ENCODE results near the gene ARF6. TPM values are rescaled to one million over a fixed set of nuclear protein-coding genes. Genes with fewer than 3 reads are reported as not detected.
"Not testable (repeated sequence)": the region's sequence is repeated elsewhere in the genome, so short reads cannot be mapped to it uniquely, and the experiment has no call there.

ARF6 gene
- total RNA-seq, 1 donor from 2014 or later = 154 TPM

GRCh38 chr14:49863487-49864281, 29.2 kb upstream of the ARF6 start:
- intact Hi-C loops (cut with micrococcal nuclease) = loop anchor here (1.0 to 10.0 kb wide), 6 partner anchors 30 to 961 kb away; partner anchors contain the start of genes ARF6, DMAC2L, L2HGDH and SOS2
- peak; percentile 78 for DNase-seq
- no peak overlapping the region for H3K27ac Mint-ChIP-seq
- H3K4me1 Mint-ChIP-seq = peaks cover 26% of the 10 kb centered on the region
- H3K4me3 Mint-ChIP-seq = no peak overlapping the region
- no peaks in the 10 kb centered on the region for H3K9me3 Mint-ChIP-seq
- peaks cover 4% of the 10 kb centered on the region for H3K27me3 Mint-ChIP-seq
- peaks cover 3% of the 10 kb centered on the region for H3K36me3 Mint-ChIP-seq (ENCODE audit: low read depth)

DNA sequence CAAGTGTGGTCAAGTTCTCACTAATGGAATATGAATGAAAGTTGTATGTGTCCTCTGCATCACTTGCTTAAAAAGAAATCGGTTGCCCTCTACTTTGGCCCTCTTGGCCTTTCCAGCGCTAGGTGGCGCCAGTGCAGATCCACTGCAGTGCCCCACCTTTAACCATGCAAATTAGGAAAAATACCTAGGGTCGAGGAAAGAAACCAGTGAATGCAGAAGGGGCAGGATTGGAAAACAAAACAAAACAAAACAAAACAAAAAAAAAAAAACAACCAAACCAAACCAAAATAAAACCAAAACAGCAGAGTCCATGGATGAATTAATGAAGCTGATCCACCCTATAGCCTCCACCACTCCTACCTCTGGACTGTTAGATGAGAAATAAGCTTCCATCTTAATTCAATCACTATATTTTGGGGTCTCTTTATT, 27.4 kb upstream of the ARF6 start:
- peak; percentile 94 for DNase-seq
- Mint-ChIP-seq H3K27ac (no peak overlapping the region), H3K36me3 (ENCODE audit: low read depth) (peaks cover 3% of the 10 kb centered on the region), H3K9me3 (no peaks in the 10 kb centered on the region), H3K27me3 (peaks cover 4% of the 10 kb centered on the region), H3K4me1 (peaks cover 33% of the 10 kb centered on the region), H3K4me3 (no peak overlapping the region)
- intact Hi-C loops (cut with micrococcal nuclease) = loop anchor here (1.0 to 10.0 kb wide), 3 partner anchors 197 to 959 kb away; partner anchors contain the start of gene MAP4K5

DNA sequence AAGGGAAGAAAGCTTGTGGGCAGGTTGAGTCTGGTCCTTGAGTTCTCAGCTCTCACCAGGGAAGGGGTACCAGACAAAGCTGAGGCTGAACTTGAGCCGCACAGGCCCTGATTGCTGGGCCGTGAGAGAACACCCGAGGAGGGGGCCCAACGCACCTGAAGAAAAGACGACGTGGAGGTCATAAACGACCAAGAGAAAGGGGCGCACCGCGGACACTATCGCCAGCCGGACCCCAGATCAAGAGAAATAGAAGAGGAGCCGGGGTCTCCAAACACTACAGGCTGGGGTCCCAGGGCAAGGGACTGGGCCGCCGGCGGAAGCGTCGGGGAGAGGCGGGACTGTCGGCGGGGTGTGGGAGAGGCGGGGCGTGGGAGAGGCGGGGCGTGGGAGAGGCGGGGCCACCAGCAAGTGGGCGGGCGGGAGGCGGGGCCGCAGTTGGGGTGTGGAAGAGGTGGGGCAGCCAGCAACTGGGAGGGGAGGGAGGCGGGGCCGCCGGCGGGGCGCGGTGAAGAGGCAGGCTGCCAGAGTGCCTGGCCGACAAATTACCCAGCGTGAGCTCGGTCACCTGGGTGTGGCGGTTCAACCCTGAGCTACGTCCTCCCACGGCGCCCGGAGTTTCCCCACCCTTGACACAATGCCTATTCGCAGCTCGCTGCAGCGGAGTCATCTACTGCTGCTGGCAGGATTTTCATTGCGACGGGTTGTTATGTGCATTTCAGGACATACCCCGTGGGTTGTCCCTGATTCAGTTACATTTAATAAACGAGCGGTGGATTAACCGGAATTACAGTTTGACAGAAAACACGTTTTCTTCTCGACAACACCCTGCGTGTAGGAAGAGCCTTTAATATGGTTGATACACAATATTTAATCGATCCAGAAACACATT, 24.8 kb upstream of the ARF6 start:
- H3K9me3 Mint-ChIP-seq = no peaks in the 10 kb centered on the region
- peak overlapping the region; percentile 97 for H3K27ac Mint-ChIP-seq
- H3K4me1 Mint-ChIP-seq = peaks cover 23% of the 10 kb centered on the region
- peak overlapping the region; percentile 99 for H3K4me3 Mint-ChIP-seq
- H3K36me3 Mint-ChIP-seq (ENCODE audit: low read depth) = peaks cover 2% of the 10 kb centered on the region
- peak; percentile 98 for DNase-seq
- no peaks in the 10 kb centered on the region for H3K27me3 Mint-ChIP-seq
- intact Hi-C loops (cut with micrococcal nuclease) = loop anchor here (1.0 to 10.0 kb wide), 8 partner anchors 11 to 957 kb away; partner anchors contain the start of genes MAP4K5 and VCPKMT

GRCh38 chr14:49868720-49869114, 24.2 kb upstream of the ARF6 start:
- H3K4me3 Mint-ChIP-seq = peak overlapping the region; percentile 99
- H3K36me3 Mint-ChIP-seq (ENCODE audit: low read depth) = peaks cover 2% of the 10 kb centered on the region
- H3K27ac Mint-ChIP-seq = peak overlapping the region; percentile 97
- no peak for DNase-seq
- no peaks in the 10 kb centered on the region for H3K9me3 Mint-ChIP-seq
- H3K4me1 Mint-ChIP-seq = peaks cover 23% of the 10 kb centered on the region
- intact Hi-C loops (cut with micrococcal nuclease) = loop anchor here (1.0 to 10.0 kb wide), 8 partner anchors 11 to 956 kb away; partner anchors contain the start of genes MAP4K5 and VCPKMT
- H3K27me3 Mint-ChIP-seq = no peaks in the 10 kb centered on the region

DNA sequence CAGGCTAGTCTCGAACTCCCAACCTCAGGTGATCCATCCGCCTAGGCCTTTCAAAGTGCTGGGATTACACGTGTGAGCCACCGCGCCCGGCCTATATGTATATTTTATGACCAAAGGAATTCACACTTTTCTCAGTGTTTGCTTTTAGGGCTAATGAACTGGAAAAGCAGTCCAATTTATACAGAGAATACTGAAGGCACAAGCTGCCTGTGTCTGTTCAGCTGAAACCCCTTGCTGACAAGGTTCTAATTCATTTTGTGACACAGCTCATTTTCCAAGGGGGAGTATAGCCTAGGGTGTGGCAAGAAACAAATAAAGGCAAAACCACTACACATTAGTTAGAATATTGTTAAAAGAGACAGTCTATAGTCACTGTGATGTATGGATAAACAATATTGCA, 22.0 kb upstream of the ARF6 start:
- Mint-ChIP-seq H3K27ac (no peak overlapping the region), H3K9me3 (no peaks in the 10 kb centered on the region), H3K4me3 (no peak overlapping the region), H3K36me3 (ENCODE audit: low read depth) (peaks cover 2% of the 10 kb centered on the region), H3K4me1 (peaks cover 23% of the 10 kb centered on the region), H3K27me3 (no peaks in the 10 kb centered on the region)
- intact Hi-C loops (cut with micrococcal nuclease) = no loop called here
- DNase-seq = no peak

GRCh38 chr14:49873548-49873947, 19.3 kb upstream of the ARF6 start:
- H3K27me3 Mint-ChIP-seq; H3K9me3 Mint-ChIP-seq; H3K4me3 Mint-ChIP-seq; H3K27ac Mint-ChIP-seq; H3K36me3 Mint-ChIP-seq (ENCODE audit: low read depth); DNase-seq; intact Hi-C loops (cut with micrococcal nuclease): not testable (repeated sequence)
- peaks cover 14% of the 10 kb centered on the region for H3K4me1 Mint-ChIP-seq

GRCh38 chr14:49875640-49876198, 17.2 kb upstream of the ARF6 start:
- no peak overlapping the region for H3K27ac Mint-ChIP-seq
- H3K9me3 Mint-ChIP-seq = no peaks in the 10 kb centered on the region
- H3K36me3 Mint-ChIP-seq (ENCODE audit: low read depth) = no peaks in the 10 kb centered on the region
- H3K4me1 Mint-ChIP-seq = peaks cover 16% of the 10 kb centered on the region
- H3K27me3 Mint-ChIP-seq = no peaks in the 10 kb centered on the region
- no peak for DNase-seq
- intact Hi-C loops (cut with micrococcal nuclease) = no loop called here
- no peak overlapping the region for H3K4me3 Mint-ChIP-seq

DNA sequence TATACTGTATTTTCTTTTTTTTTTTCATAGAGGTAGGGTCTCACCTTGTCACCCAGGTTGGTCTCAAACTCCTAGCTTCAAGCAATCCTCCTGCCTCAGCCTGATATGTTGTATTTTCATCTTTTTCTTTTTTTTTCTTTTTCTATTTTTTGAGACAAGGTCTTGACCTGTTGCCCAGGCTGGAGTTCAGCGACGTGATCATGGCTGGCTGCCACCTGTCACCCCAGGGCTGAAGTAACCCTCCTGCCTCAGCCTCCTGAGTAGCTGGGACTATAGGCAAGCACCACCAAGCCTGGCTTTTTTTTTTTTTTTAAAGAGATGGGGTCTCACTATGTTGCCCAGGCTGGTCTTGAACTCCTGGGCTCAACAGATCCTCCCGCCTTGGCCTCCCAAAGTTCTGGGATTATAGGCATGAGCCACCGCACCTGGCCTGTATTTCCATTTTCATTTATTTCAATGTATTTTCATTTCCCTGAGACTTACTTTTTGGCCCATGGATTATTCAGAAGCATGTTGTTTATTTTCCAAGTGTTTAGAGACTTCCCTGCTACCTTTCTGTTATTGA, 16.2 kb upstream of the ARF6 start:
- Mint-ChIP-seq H3K27me3 (no peaks in the 10 kb centered on the region), H3K36me3 (ENCODE audit: low read depth) (no peaks in the 10 kb centered on the region), H3K27ac (no peak overlapping the region), H3K4me3 (no peak overlapping the region), H3K4me1 (peaks cover 17% of the 10 kb centered on the region), H3K9me3 (no peaks in the 10 kb centered on the region)
- DNase-seq = no peak
- intact Hi-C loops (cut with micrococcal nuclease) = no loop called here

GRCh38 chr14:49879646-49880204, 13.2 kb upstream of the ARF6 start:
- intact Hi-C loops (cut with micrococcal nuclease) = loop anchor here (1.0 kb wide), 1 partner anchor 11 kb away; no protein-coding TSS in a partner anchor
- peak overlapping the region; percentile 66 for H3K27ac Mint-ChIP-seq
- H3K27me3 Mint-ChIP-seq = no peaks in the 10 kb centered on the region
- peaks cover 25% of the 10 kb centered on the region for H3K4me1 Mint-ChIP-seq
- H3K4me3 Mint-ChIP-seq = no peak overlapping the region
- H3K36me3 Mint-ChIP-seq (ENCODE audit: low read depth) = no peaks in the 10 kb centered on the region
- DNase-seq = peak; percentile 87
- H3K9me3 Mint-ChIP-seq = no peaks in the 10 kb centered on the region

DNA sequence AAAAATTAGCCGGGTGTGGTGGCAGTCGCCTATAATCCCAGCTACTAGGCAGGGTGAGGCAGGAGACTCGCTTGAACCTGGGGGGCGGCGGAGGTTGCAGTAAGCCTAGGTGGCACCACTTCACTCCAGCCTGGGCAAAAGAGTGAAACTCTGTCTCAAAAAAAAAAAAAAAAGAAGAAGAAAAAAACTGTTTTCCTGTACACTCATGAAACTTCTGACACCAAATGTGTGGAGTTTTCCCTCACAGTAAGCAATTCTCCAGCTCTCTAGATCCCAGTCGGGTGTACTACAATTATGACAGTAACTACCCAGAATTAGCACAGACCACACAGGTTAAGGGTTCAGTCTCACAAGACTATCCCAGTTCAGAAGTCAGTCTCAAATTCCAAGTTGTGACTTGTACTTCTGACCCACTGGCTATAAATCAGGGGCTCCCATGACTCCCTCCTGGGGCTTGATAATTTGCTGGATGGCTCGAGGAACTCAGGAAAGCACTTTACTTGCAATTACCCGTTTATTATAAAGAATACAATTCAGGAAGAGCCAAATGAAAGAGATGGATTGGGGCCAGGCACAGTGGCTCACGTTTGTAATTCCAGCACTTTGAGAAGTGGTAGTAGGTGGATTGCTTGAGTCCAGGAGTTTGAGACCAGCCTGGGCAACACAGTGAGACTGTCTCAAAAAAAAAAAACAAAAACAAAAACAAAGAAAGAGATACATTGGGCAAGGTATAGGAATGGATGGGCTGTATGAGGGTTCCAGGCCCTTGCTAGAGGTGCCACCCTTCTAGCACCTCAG, 12.4 kb upstream of the ARF6 start:
- H3K4me1 Mint-ChIP-seq = peaks cover 25% of the 10 kb centered on the region
- no peak for DNase-seq
- no peak overlapping the region for H3K4me3 Mint-ChIP-seq
- no peaks in the 10 kb centered on the region for H3K9me3 Mint-ChIP-seq
- intact Hi-C loops (cut with micrococcal nuclease) = no loop called here
- H3K36me3 Mint-ChIP-seq (ENCODE audit: low read depth) = no peaks in the 10 kb centered on the region
- no peaks in the 10 kb centered on the region for H3K27me3 Mint-ChIP-seq
- H3K27ac Mint-ChIP-seq = peak overlapping the region; percentile 76

- peaks cover 28% of the 10 kb centered on the region for H3K4me1 Mint-ChIP-seq
- no peak overlapping the region for H3K27ac Mint-ChIP-seq
- DNase-seq = no peak
- no peaks in the 10 kb centered on the region for H3K9me3 Mint-ChIP-seq
- no peaks in the 10 kb centered on the region for H3K36me3 Mint-ChIP-seq (ENCODE audit: low read depth)
- no peaks in the 10 kb centered on the region for H3K27me3 Mint-ChIP-seq
- H3K4me3 Mint-ChIP-seq = no peak overlapping the region
- intact Hi-C loops (cut with micrococcal nuclease) = no loop called here
Observed at GRCh38 chr14:49881350-49882001, 11.4 kb upstream of the ARF6 start.
